KMS-11 (cell line): Measurements from ENCODE around the gene SHPK.

Experiments used
- H2AFZ ChIP-seq: fragments of 200-600 bp; sonication (generic); 2 replicates; pipeline ENCODE4 v1.6.1; 2016; ENCODE audit warnings: antibody characterized with exemption, mixed run types, low read depth
- H3K27ac ChIP-seq: fragments of 200-600 bp; sonication (generic); 2 replicates; pipeline ENCODE4 v1.6.1; 2016; ENCODE audit warnings: mild to moderate bottlenecking, mixed run types
- H3K27me3 ChIP-seq: fragments of 200-600 bp; sonication (generic); 2 replicates; pipeline ENCODE4 v1.6.1; 2017; ENCODE audit warnings: mild to moderate bottlenecking, low read depth, mixed run types, moderate library complexity; ENCODE audit not compliant: insufficient read depth
- H3K36me3 ChIP-seq: fragments of 200-600 bp; sonication (generic); 2 replicates; pipeline ENCODE4 v1.6.1; 2017; ENCODE audit warnings: mild to moderate bottlenecking, mixed run types; ENCODE audit not compliant: insufficient read depth
- H3K4me1 ChIP-seq: fragments of 200-600 bp; sonication (generic); 2 replicates; pipeline ENCODE4 v1.6.1; 2016; ENCODE audit warnings: mild to moderate bottlenecking, low read depth, mixed run types; ENCODE audit not compliant: poor library complexity, severe bottlenecking
- H3K4me2 ChIP-seq: fragments of 200-600 bp; sonication (generic); 2 replicates; pipeline ENCODE4 v1.7.0; 2016; ENCODE audit warnings: mild to moderate bottlenecking, mixed run types
- H3K4me3 ChIP-seq: fragments of 200-600 bp; sonication (generic); IDR thresholded peaks from 2 replicates; pipeline ENCODE4 v1.6.1; 2017; ENCODE audit warnings: low read depth, low read length, mixed read lengths; ENCODE audit not compliant: insufficient read depth
- H3K79me2 ChIP-seq: fragments of 200-600 bp; sonication (generic); 2 replicates; pipeline ENCODE4 v1.6.1; 2016; ENCODE audit warnings: low read depth, mixed run types; ENCODE audit not compliant: insufficient read depth
- H3K9ac ChIP-seq: fragments of 200-600 bp; sonication (generic); 2 replicates; pipeline ENCODE4 v1.6.1; 2016; ENCODE audit warnings: mild to moderate bottlenecking, mixed run types
- H4K20me1 ChIP-seq: fragments of 200-600 bp; sonication (generic); 2 replicates; pipeline ENCODE4 v1.6.1; 2016; ENCODE audit warnings: mild to moderate bottlenecking, mixed run types; ENCODE audit not compliant: insufficient read depth
- CTCF ChIP-seq: fragments of 200-600 bp; sonication (generic); conservative IDR thresholded peaks from 2 replicates; pipeline ENCODE4 v1.6.1; 2017; ENCODE audit warnings: low read depth, mild to moderate bottlenecking, antibody characterized with exemption, low read length, moderate library complexity, mixed read lengths

SHPK gene

DNA sequence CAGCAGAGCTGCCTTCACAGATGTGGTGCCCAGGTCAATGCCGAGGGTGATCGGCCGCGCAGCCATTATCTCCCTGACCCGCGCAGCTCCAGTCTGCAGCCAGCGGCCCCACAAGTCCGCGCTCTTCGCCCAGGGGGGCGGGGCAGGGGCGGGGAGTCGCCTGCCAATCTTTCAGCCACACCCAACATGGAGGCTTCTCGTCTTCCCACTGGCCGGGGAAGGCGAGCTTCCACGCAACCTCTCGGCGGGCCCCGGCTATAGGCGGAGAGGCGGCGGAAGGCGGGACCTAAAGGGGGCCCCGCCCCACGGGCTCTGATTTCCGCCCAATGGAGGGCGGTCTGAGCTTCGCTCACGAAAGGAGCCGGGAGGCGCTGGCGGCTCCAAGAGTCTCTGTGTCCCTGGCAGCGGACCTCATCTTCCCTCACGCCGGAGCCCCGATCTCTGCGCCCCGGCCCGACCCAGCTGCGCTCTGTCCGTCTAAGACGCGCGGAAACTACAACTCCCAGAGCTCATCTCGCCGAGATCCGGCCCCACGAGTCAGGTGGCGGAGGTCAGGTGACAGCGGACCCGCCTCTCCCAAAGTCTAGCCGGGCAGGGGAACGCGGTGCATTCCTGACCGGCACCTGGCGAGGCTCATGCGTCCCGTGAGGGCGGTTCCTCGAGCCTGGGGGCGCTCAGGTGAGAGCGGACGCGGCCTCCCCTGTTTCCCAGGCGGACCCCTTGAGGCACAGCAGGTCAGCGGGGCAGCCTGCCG lies at the start of gene SHPK, which contains the start of gene CTNS:
TSS of gene SHPK (minus strand) at position 97 of the 754 bp plus-strand sequence. CDS start at position 66, 31 bp downstream.
TSS of gene CTNS (plus strand) at position 607 of the 754 bp plus-strand sequence. CDS start 3,447 bp downstream, outside the sequence.
- H3K9ac ChIP-seq: peak within 1 kb of the TSS; percentile 53; the same call in 1 of the 2 replicates
- peak within 1 kb of the TSS; percentile 57 for H2AFZ ChIP-seq
- TF ChIP-seq CTCF: no peak
- peak within 1 kb of the TSS; percentile 54 for H3K4me2 ChIP-seq
- no peak within 1 kb of the TSS for H3K4me3 ChIP-seq
- H3K36me3 ChIP-seq: no peaks in the 10 kb centered on the region
- peaks cover 30% of the 10 kb centered on the region for H3K4me1 ChIP-seq
- H3K79me2 ChIP-seq: no peaks in the 10 kb centered on the region; the same call in 1 of the 2 replicates
- no peaks in the 10 kb centered on the region for H4K20me1 ChIP-seq
- H3K27me3 ChIP-seq: no peaks in the 10 kb centered on the region
- H3K27ac ChIP-seq: peak within 1 kb of the TSS; percentile 54

DNA sequence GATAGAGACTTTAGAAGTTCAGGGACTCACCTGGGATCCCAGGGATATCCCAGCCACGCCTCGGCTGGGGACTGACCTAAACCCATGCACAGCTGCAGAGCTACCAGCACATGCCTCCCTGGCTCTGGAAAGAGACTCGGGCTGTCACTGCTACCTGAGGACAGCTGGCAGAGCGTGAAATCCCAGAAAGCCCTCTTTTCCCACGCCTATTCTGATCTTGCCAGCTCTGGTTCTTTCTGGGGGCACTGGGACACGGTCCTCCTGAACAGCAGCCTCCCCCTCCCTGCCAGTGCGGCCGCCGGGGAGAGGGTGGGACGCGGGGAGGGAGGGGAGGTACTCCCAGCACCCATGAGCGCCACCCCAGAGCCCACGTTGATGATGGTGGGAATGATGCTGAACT lies 49.1 kb upstream of the SHPK start:
- Histone ChIP-seq H3K4me3 (no peak overlapping the region), H3K27me3 (no peaks in the 10 kb centered on the region), H4K20me1 (no peaks in the 10 kb centered on the region), H3K9ac (no peak overlapping the region), H3K79me2 (no peaks in the 10 kb centered on the region), H2AFZ (no peak overlapping the region), H3K4me2 (no peak overlapping the region), H3K27ac (no peak overlapping the region), H3K36me3 (no peaks in the 10 kb centered on the region), H3K4me1 (peaks cover 4% of the 10 kb centered on the region)
- no peak for TF ChIP-seq CTCF

DNA sequence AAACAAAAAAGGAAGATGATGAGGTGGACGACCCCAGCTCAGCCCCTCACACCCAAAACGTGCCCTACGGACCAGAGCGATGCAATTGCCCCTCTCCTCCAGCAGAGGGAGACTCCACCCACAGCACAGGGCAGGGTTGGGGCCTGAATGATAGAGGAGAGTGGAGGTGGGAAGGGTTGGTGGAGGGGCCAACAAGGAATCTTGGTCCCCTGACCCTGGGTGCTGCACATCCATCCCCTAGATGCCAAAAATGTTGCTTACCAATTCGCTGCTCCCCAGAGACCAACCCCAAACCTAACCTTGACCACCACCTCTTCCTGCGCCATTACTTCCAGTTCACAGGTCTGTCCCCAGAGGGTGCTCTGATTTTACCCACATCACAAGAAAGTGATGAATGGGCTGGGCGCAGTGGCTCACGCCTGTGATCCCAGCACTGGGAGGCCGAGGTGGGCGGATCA lies 47.0 kb upstream of the SHPK start:
- peaks cover 4% of the 10 kb centered on the region for H3K4me1 ChIP-seq
- TF ChIP-seq CTCF: peak; percentile 78
- H3K9ac ChIP-seq: no peak overlapping the region
- H3K79me2 ChIP-seq: no peaks in the 10 kb centered on the region
- no peak overlapping the region for H3K27ac ChIP-seq
- no peaks in the 10 kb centered on the region for H4K20me1 ChIP-seq
- H3K36me3 ChIP-seq: no peaks in the 10 kb centered on the region
- no peak overlapping the region for H3K4me2 ChIP-seq
- no peak overlapping the region for H2AFZ ChIP-seq
- no peaks in the 10 kb centered on the region for H3K27me3 ChIP-seq
- no peak overlapping the region for H3K4me3 ChIP-seq

DNA sequence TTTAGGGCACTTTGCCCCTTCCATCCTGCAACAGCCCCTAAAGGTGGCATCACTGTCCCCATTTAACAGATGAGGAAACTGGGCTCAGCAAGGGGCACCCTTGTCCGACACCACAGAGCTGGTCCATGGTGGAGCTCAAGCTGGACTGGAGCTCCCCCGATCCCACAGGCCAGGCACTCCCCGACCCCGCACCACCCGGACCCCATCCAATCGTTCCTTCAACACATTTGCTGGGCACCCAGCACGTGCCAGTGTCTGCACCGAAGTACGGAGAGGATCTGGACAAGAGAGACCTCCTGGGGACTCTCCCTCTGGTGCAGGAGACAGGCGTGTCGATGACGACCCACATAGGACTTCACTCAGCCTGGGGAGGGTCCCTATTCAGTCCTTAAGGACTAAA lies 46.0 kb upstream of the SHPK start:
- H2AFZ ChIP-seq: no peak overlapping the region
- H3K4me1 ChIP-seq: peaks cover 4% of the 10 kb centered on the region
- no peak overlapping the region for H3K27ac ChIP-seq
- H3K9ac ChIP-seq: no peak overlapping the region
- no peaks in the 10 kb centered on the region for H3K27me3 ChIP-seq
- no peak for TF ChIP-seq CTCF
- H3K4me3 ChIP-seq: no peak overlapping the region
- H3K4me2 ChIP-seq: no peak overlapping the region
- no peaks in the 10 kb centered on the region for H4K20me1 ChIP-seq
- H3K36me3 ChIP-seq: no peaks in the 10 kb centered on the region
- no peaks in the 10 kb centered on the region for H3K79me2 ChIP-seq
